Trophoblast cell (in vitro differentiated cells and primary cell): ENCODE measurements around the gene PRDM16.

Source experiments
- DNase-seq, 2 donors: peaks; one replicate each; pipeline ENCODE4 v3.0.0-alpha.2; 2016
- H2AFZ ChIP-seq: 2 replicates; pipeline ENCODE4 v1.6.1; 2013; ENCODE audit warnings: low read length, moderate library complexity, mild to moderate bottlenecking; ENCODE audit not compliant: insufficient read depth, poor library complexity
- H2AK5ac ChIP-seq: 2 replicates; pipeline ENCODE4 v1.6.1; 2013; ENCODE audit warnings: mild to moderate bottlenecking, low read length
- H2BK120ac ChIP-seq: 2 replicates; pipeline ENCODE4 v1.6.1; 2013; ENCODE audit warnings: low read length, mild to moderate bottlenecking, moderate library complexity; ENCODE audit not compliant: insufficient read depth, poor library complexity
- H2BK12ac ChIP-seq: 2 replicates; pipeline ENCODE4 v1.6.1; 2013; ENCODE audit warnings: mild to moderate bottlenecking, low read length, moderate library complexity
- H2BK5ac ChIP-seq: 2 replicates; pipeline ENCODE4 v1.6.1; 2013; ENCODE audit warnings: low read length, low read depth, moderate library complexity, mild to moderate bottlenecking; ENCODE audit not compliant: poor library complexity
- H3K14ac ChIP-seq: 2 replicates; pipeline ENCODE4 v1.6.1; 2013; ENCODE audit warnings: mild to moderate bottlenecking, low read length
- H3K18ac ChIP-seq: 2 replicates; pipeline ENCODE4 v1.6.1; 2013; ENCODE audit warnings: mild to moderate bottlenecking, low read length
- H3K23ac ChIP-seq: 2 replicates; pipeline ENCODE4 v1.6.1; 2013; ENCODE audit warnings: low read length
- H3K27ac ChIP-seq: 2 replicates; pipeline ENCODE4 v1.5.1; 2013; ENCODE audit warnings: low read depth, mild to moderate bottlenecking, inconsistent platforms, low read length, moderate library complexity
- H3K27me3 ChIP-seq: 2 replicates; pipeline ENCODE4 v1.6.1; 2013; ENCODE audit warnings: inconsistent platforms, mild to moderate bottlenecking, low read length, moderate library complexity; ENCODE audit not compliant: insufficient read depth
- H3K36me3 ChIP-seq, 2 experiments: 1 replicate in 1 of 2; 2 replicates in 1 of 2; pipeline ENCODE4 v1.6.1; 2013; ENCODE audit warnings: low read length in 2 of 2, mild to moderate bottlenecking in 2 of 2, moderate library complexity in 1 of 2; ENCODE audit not compliant: insufficient read depth in 2 of 2, control insufficient read depth in 1 of 2
- H3K4ac ChIP-seq: 2 replicates; pipeline ENCODE4 v1.6.1; 2013; ENCODE audit warnings: low read depth, mild to moderate bottlenecking, low read length, moderate library complexity
- H3K4me1 ChIP-seq, 2 experiments: 1 replicate in 1 of 2; 2 replicates in 1 of 2; pipeline ENCODE4 v1.6.1; 2013; ENCODE audit warnings: low read length in 2 of 2, mild to moderate bottlenecking in 2 of 2, moderate library complexity in 1 of 2; ENCODE audit not compliant: insufficient read depth in 2 of 2, control insufficient read depth in 1 of 2
- H3K4me2 ChIP-seq: 2 replicates; pipeline ENCODE4 v1.6.1; 2013; ENCODE audit warnings: inconsistent platforms, mild to moderate bottlenecking, low read length, moderate library complexity
- H3K4me3 ChIP-seq: 2 replicates; pipeline ENCODE4 v1.5.1; 2013; ENCODE audit warnings: mild to moderate bottlenecking, low read depth, low read length, inconsistent platforms
- H3K79me1 ChIP-seq: one replicate; pipeline ENCODE4 v1.6.1; 2013; ENCODE audit warnings: low read length
- H3K79me2 ChIP-seq: 2 replicates; pipeline ENCODE4 v1.6.1; 2013; ENCODE audit warnings: low read length, mild to moderate bottlenecking; ENCODE audit not compliant: control insufficient read depth, insufficient read depth, poor library complexity
- H3K9ac ChIP-seq: 2 replicates; pipeline ENCODE4 v1.6.1; 2013; ENCODE audit warnings: mild to moderate bottlenecking, low read length
- H3K9me3 ChIP-seq: 2 replicates; pipeline ENCODE4 v1.6.1; 2013; ENCODE audit warnings: low read depth, mild to moderate bottlenecking, control low read depth, inconsistent platforms, low read length; ENCODE audit not compliant: insufficient read depth
- H4K12ac ChIP-seq: 2 replicates; pipeline ENCODE4 v1.6.1; 2013; ENCODE audit warnings: low read depth, mild to moderate bottlenecking, low read length, moderate library complexity
- H4K8ac ChIP-seq: 2 replicates; pipeline ENCODE4 v1.6.1; 2013; ENCODE audit warnings: low read depth, mild to moderate bottlenecking, low read length, moderate library complexity
- H4K91ac ChIP-seq: one replicate; pipeline ENCODE4 v1.6.1; 2013; ENCODE audit warnings: low read depth, mild to moderate bottlenecking, low read length, moderate library complexity
- WGBS: extraction: QIAGEN DNeasy Blood & Tissue Kit; methylation state at CpG from one replicate; pipeline ENCODE4 v1.1.7; 2013; ENCODE audit warnings: missing lambda C conversion rate; ENCODE audit not compliant: insufficient read length, insufficient coverage; ENCODE audit errors: extremely low coverage; 5-methylcytosine and 5-hydroxymethylcytosine counted together

Gene PRDM16

DNA sequence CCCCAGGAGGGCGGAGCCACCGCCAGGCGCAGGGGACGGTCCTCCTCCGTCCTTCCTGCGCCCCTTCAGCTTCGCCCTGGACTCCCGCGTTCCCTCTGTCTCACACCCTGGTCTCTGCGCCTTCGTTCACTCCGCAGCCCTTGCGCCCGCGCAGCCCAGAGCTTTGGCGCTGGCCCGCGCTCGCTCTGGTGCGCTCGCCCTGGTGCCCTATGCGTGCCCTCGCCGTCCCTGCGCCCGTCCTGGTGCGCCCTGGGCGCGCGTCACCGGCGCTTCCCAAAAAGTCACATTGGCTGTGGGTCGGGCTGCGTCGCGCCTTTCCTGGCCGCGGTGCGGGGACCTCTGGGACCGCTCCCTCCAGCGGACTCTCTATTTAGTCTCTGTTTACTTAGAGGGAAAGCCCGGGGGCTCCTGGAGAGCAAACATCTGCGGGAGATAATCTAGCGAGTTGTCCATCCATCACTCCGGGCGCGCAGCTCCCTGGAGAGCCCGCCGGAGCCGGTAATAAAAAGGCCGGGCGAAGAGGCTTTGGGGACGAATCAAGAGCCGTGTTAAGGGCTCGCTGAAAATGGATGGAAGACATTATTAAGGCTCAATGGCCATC, 178.6 kb downstream of the PRDM16 start:
- no peaks in the 10 kb centered on the region for H3K79me2 ChIP-seq
- no peak overlapping the region for H3K27ac ChIP-seq
- no peak overlapping the region for H2BK5ac ChIP-seq
- H4K8ac ChIP-seq: no peak overlapping the region
- H3K9me3 ChIP-seq: peaks cover 5% of the 10 kb centered on the region
- no peak overlapping the region for H4K12ac ChIP-seq
- no peak overlapping the region for H3K4me3 ChIP-seq
- H4K91ac ChIP-seq: no peak overlapping the region
- H3K18ac ChIP-seq: no peak overlapping the region
- H3K9ac ChIP-seq: no peak overlapping the region
- H3K4me2 ChIP-seq: no peak overlapping the region
- H2AK5ac ChIP-seq: no peak overlapping the region
- H3K23ac ChIP-seq: no peak overlapping the region
- H3K36me3 ChIP-seq: no peaks in the 10 kb centered on the region
- peaks cover 0 to 4% of the 10 kb centered on the region in 2 experiments for H3K4me1 ChIP-seq
- no peak overlapping the region for H2BK12ac ChIP-seq
- DNase-seq: no peak
- H2AFZ ChIP-seq: no peak overlapping the region
- no CpG with 5 or more reads among the region's 55 CpGs for WGBS
- H3K14ac ChIP-seq: no peak overlapping the region
- peaks cover 6% of the 10 kb centered on the region for H3K27me3 ChIP-seq
- H3K79me1 ChIP-seq: no peaks in the 10 kb centered on the region
- no peak overlapping the region for H3K4ac ChIP-seq
- no peak overlapping the region for H2BK120ac ChIP-seq

DNA sequence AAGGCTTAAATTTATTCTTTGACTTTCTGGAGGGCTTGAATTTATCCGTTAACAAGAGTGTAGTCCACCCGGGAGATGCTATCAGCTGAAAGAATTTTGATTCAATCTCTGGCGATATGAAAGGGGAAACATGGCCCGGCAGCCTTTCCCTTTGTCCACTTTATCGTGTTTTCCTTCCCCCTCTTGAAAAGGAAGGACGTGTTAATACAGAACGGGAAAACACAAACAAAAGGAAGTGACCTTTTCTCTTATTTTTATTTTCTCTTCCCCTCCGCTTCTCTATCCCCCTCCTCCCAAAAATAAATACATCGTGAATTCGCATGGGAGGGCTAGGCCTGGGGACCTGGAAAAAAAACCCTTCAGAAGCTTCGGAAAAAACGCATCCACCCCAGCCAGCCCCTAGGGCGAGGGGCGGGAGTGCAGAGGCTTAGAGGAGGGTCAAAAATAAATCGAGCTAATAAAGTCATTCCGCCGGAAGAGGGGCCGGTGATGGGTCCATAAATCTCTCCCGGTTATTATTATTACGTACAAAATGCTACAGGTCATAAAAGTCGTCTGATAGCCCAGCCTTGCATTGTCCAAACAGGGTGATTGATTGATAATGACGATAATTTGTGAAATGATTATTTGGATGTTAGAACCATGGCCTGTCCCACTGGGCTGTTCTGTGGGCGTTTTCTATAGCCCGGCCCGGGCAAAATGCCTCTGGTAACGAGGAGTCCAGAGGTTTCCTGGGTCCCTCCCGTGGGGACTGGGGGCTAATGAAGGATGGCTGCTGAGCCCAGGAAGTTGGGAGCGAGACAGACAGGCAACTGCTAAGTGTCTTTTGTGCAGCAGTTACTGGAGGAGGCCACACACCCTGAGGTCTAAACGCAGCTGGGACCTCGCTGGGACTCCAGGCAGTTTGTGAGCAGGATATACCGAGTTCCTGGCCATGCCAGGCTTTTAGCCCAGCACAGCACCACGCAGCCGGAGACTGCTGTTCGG, 179.4 kb downstream of the PRDM16 start:
- H3K4me1 ChIP-seq: peaks cover 0 to 4% of the 10 kb centered on the region in 2 experiments
- H3K79me2 ChIP-seq: no peaks in the 10 kb centered on the region
- H3K27me3 ChIP-seq: peaks cover 6% of the 10 kb centered on the region
- H4K12ac ChIP-seq: no peak overlapping the region
- no peak for DNase-seq
- no peak overlapping the region for H4K91ac ChIP-seq
- no peaks in the 10 kb centered on the region for H3K79me1 ChIP-seq
- H2BK5ac ChIP-seq: no peak overlapping the region
- H3K4me2 ChIP-seq: no peak overlapping the region
- no peak overlapping the region for H2AFZ ChIP-seq
- H2BK12ac ChIP-seq: no peak overlapping the region
- peaks cover 5% of the 10 kb centered on the region for H3K9me3 ChIP-seq
- no peak overlapping the region for H3K14ac ChIP-seq
- no peak overlapping the region for H3K23ac ChIP-seq
- H3K36me3 ChIP-seq: no peaks in the 10 kb centered on the region
- no peak overlapping the region for H4K8ac ChIP-seq
- no peak overlapping the region for H2AK5ac ChIP-seq
- no peak overlapping the region for H3K4me3 ChIP-seq
- H2BK120ac ChIP-seq: no peak overlapping the region
- H3K4ac ChIP-seq: no peak overlapping the region
- WGBS: 100% methylated on average over 3 of the region's 34 CpGs
- H3K27ac ChIP-seq: no peak overlapping the region
- no peak overlapping the region for H3K9ac ChIP-seq
- no peak overlapping the region for H3K18ac ChIP-seq

DNA sequence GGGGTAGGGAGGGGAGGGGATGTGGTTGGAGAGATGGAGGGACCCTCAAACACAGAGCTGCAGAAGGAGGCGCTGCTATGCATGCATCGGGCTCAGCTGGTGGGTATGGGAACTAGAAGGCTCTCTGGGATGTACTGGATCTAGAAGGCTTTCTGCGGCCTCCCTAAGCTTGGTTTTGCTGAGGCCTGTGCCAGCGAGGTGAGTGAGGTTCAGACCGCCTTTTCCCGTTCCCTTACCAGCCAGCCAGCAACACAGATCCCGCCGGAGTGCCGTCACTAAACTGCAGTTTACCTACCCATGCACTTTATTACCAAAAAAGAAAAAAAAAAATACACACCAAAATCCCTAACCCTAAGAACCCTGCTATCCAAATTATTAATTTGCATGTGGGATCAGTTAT, 180.2 kb downstream of the PRDM16 start:
- H3K79me1 ChIP-seq: no peaks in the 10 kb centered on the region
- H3K18ac ChIP-seq: no peak overlapping the region
- no peak overlapping the region for H3K14ac ChIP-seq
- H2BK12ac ChIP-seq: no peak overlapping the region
- no peak overlapping the region for H4K12ac ChIP-seq
- H3K4ac ChIP-seq: no peak overlapping the region
- H3K4me1 ChIP-seq: peaks cover 0 to 4% of the 10 kb centered on the region in 2 experiments
- H3K79me2 ChIP-seq: no peaks in the 10 kb centered on the region
- no peak overlapping the region for H3K4me3 ChIP-seq
- no peaks in the 10 kb centered on the region for H3K36me3 ChIP-seq
- no peak overlapping the region for H2BK5ac ChIP-seq
- H3K9ac ChIP-seq: no peak overlapping the region
- H4K91ac ChIP-seq: no peak overlapping the region
- H3K27ac ChIP-seq: no peak overlapping the region
- no peak overlapping the region for H3K4me2 ChIP-seq
- H2BK120ac ChIP-seq: no peak overlapping the region
- no CpG with 5 or more reads among the region's 9 CpGs for WGBS
- H3K23ac ChIP-seq: no peak overlapping the region
- H4K8ac ChIP-seq: no peak overlapping the region
- H3K9me3 ChIP-seq: peaks cover 5% of the 10 kb centered on the region
- H2AK5ac ChIP-seq: no peak overlapping the region
- H2AFZ ChIP-seq: no peak overlapping the region
- DNase-seq: no peak
- H3K27me3 ChIP-seq: peaks cover 6% of the 10 kb centered on the region

DNA sequence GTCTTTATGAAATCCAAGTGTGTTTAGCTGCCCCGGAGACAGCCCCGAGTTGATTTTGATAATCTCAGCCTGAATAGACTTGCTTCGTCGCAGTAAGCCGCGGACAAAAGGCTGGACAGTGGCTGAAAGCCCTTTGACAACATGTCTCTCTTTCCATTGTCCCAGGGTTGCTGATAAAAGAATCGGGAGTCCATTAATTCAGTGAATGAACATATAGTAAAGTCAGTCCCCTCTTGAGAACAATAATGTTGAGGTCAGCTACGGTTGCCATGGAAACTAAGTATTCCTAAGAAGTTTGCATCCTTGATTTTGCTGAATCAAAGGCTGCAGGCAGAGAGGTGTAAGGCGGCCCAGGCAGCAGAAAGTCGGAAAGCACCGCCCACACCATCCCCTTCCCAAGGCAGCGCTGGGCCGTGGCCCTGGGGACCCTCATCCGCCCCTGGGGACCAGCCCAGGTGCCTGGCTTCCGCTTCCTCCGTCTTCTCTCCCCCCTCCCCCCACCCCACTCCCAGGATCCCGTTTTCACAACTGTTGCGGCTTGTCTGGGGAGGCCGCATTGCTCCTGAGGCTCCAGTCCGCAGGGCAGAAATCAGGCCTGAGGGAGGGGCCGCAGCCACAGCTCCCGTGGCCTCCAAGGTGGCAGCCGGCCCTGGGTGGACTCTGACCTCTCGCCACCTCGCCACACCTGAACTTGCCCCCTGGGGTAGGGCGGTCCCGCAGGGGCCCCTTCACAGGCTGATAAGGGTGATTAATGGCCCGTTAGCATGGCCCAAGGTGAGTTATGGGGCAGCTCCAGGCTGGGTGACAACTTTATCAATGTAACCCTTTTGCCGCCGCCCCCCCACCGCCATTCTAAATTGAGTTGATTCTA, 180.9 kb downstream of the PRDM16 start:
- H2BK12ac ChIP-seq: no peak overlapping the region
- WGBS: no CpG with 5 or more reads among the region's 31 CpGs
- H3K23ac ChIP-seq: no peak overlapping the region
- peaks cover 6% of the 10 kb centered on the region for H3K27me3 ChIP-seq
- no peak overlapping the region for H4K91ac ChIP-seq
- no peak overlapping the region for H2AK5ac ChIP-seq
- H3K4me1 ChIP-seq: peaks cover 0 to 4% of the 10 kb centered on the region in 2 experiments
- no peak overlapping the region for H2AFZ ChIP-seq
- no peak overlapping the region for H3K4me2 ChIP-seq
- H4K8ac ChIP-seq: no peak overlapping the region
- H3K18ac ChIP-seq: no peak overlapping the region
- H3K14ac ChIP-seq: no peak overlapping the region
- H3K4me3 ChIP-seq: no peak overlapping the region
- no peak overlapping the region for H3K9ac ChIP-seq
- H2BK120ac ChIP-seq: no peak overlapping the region
- H3K79me1 ChIP-seq: no peaks in the 10 kb centered on the region
- no peaks in the 10 kb centered on the region for H3K36me3 ChIP-seq
- DNase-seq: no peak
- H4K12ac ChIP-seq: no peak overlapping the region
- no peak overlapping the region for H3K27ac ChIP-seq
- no peaks in the 10 kb centered on the region for H3K79me2 ChIP-seq
- H2BK5ac ChIP-seq: no peak overlapping the region
- H3K4ac ChIP-seq: no peak overlapping the region
- H3K9me3 ChIP-seq: peaks cover 5% of the 10 kb centered on the region
